B cell (primary cell): ENCODE data around the gene MEG3. TPM values are rescaled to one million over a fixed set of nuclear protein-coding genes. Genes with fewer than 3 reads are reported as not detected.

Experiments
- ATAC-seq: fragments of 200-7000 bp; cut with Tn5 transposase; one replicate; pipeline ENCODE4 v1.10.0; 2021; ENCODE audit warnings: low read depth, mild to moderate bottlenecking, moderate number of reproducible peaks, moderate library complexity
- CTCF ChIA-PET: fragments of 350-600 bp; sonication (Branson Sonifier 250); formaldehyde crosslinking; loops from one replicate; lab custom pipeline; 2021; ENCODE audit warnings: antibody characterized with exemption, inconsistent platforms; lab: Charles Lee
- POLR2A ChIA-PET: fragments of 350-600 bp; sonication (Branson Sonifier 250); formaldehyde crosslinking; loops from one replicate; lab custom pipeline; 2021; ENCODE audit warnings: antibody characterized with exemption; lab: Charles Lee
- DNase-seq: peaks from one replicate; pipeline ENCODE4 v3.0.0; 2013
- H2AFZ ChIP-seq: 2 replicates; pipeline ENCODE4 v1.6.1; 2012; ENCODE audit warnings: mild to moderate bottlenecking, low read depth, low read length; ENCODE audit not compliant: insufficient read depth, poor library complexity, severe bottlenecking
- H3K27ac ChIP-seq, 2 donors: 1 replicate in 1 of 2; 2 replicates in 1 of 2; pipeline ENCODE4 v1.5.1; 2012 to 2013; ENCODE audit warnings: low read length in 2 of 2, mild to moderate bottlenecking in 2 of 2, moderate library complexity in 1 of 2
- H3K27me3 ChIP-seq, 4 experiments: fragments of 200-600 bp in 1 of 4; sonication (generic) in 1 of 4; replicated peaks in 1 of 4; 1 replicate in 2 of 4; 2 replicates in 2 of 4; pipeline versions ENCODE4 v1.6.1 to v1.7.0; 2013 to 2016; ENCODE audit warnings: low read length in 3 of 4, mild to moderate bottlenecking in 2 of 4, mixed read lengths in 1 of 4, moderate library complexity in 1 of 4; ENCODE audit not compliant: insufficient read depth in 4 of 4, control insufficient read depth in 3 of 4; ENCODE audit errors: control extremely low read depth in 1 of 4
- H3K36me3 ChIP-seq, 2 experiments: replicated peaks in 1 of 2; 1 replicate in 1 of 2; 2 replicates in 1 of 2; pipeline versions ENCODE4 v1.6.1 to v1.7.1; 2013; ENCODE audit warnings: low read length in 1 of 2; ENCODE audit not compliant: insufficient read depth in 2 of 2, control insufficient read depth in 1 of 2; ENCODE audit errors: control extremely low read depth in 1 of 2, extremely low read depth in 1 of 2
- H3K4me1 ChIP-seq, 2 donors: fragments of 200-600 bp in 1 of 2; sonication (generic) in 1 of 2; 1 replicate in 1 of 2; 2 replicates in 1 of 2; pipeline versions ENCODE4 v1.5.1 to v1.6.1; 2013 to 2017; ENCODE audit warnings: low read length in 2 of 2; ENCODE audit not compliant: control insufficient read depth in 2 of 2, insufficient read depth in 2 of 2
- H3K4me2 ChIP-seq: replicated peaks from 2 replicates; pipeline ENCODE3; 2012; ENCODE audit warnings: mild to moderate bottlenecking, low read depth, low read length; ENCODE audit not compliant: poor library complexity, severe bottlenecking
- H3K4me3 ChIP-seq, 5 experiments: fragments of 200-600 bp in 1 of 5; sonication (generic) in 1 of 5; 1 replicate in 3 of 5; 2 replicates in 2 of 5; pipeline versions ENCODE4 v1.5.1 to v1.7.0; 2011 to 2016; ENCODE audit warnings: low read length in 4 of 5, mild to moderate bottlenecking in 4 of 5, low read depth in 2 of 5, control low read depth in 1 of 5, moderate library complexity in 1 of 5; ENCODE audit not compliant: insufficient read depth in 1 of 5; ENCODE audit errors: control extremely low read depth in 1 of 5, extremely low read depth in 1 of 5
- H3K79me2 ChIP-seq: fragments of 200-600 bp; sonication (generic); one replicate; pipeline ENCODE4 v1.6.0; 2016; ENCODE audit warnings: low read length; ENCODE audit not compliant: control insufficient read depth, insufficient read depth
- H3K9ac ChIP-seq: fragments of 200-600 bp; sonication (generic); 2 replicates; pipeline ENCODE4 v1.6.1; 2017; ENCODE audit warnings: mild to moderate bottlenecking, low read length, moderate library complexity
- H3K9me3 ChIP-seq, 3 donors: one replicate each; pipeline versions ENCODE4 v1.6.1 to v1.7.1; 2013; ENCODE audit warnings: low read length in 2 of 3; ENCODE audit not compliant: control insufficient read depth in 2 of 3, insufficient read depth in 1 of 3; ENCODE audit errors: control extremely low read depth in 1 of 3
- H4K20me1 ChIP-seq: 2 replicates; pipeline ENCODE4 v1.6.0; 2012; ENCODE audit warnings: mild to moderate bottlenecking, low read length; ENCODE audit not compliant: insufficient read depth, control insufficient read depth, poor library complexity, severe bottlenecking
- H3K27ac Mint-ChIP-seq: one replicate; pipeline ENCODE4 v1.8.0; 2021; ENCODE audit warnings: mixed read lengths
- H3K27me3 Mint-ChIP-seq: one replicate; pipeline ENCODE4 v1.8.0; 2021; ENCODE audit warnings: mixed read lengths
- H3K4me1 Mint-ChIP-seq: one replicate; pipeline ENCODE4 v1.8.0; 2021; ENCODE audit warnings: mixed read lengths
- H3K4me3 Mint-ChIP-seq: one replicate; pipeline ENCODE4 v1.8.0; 2021; ENCODE audit warnings: mixed read lengths
- H3K9me3 Mint-ChIP-seq: one replicate; pipeline ENCODE4 v1.8.0; 2022; ENCODE audit warnings: mixed read lengths; ENCODE audit not compliant: insufficient read depth
- CTCF ChIP-seq: fragments of 200-600 bp; IDR thresholded peaks from one replicate; pipeline ENCODE4 v1.8.0; 2022; ENCODE audit warnings: antibody characterized with exemption, mild to moderate bottlenecking
- EZH2 ChIP-seq: IDR thresholded peaks from 2 replicates; pipeline ENCODE4 v1.6.1; 2012; ENCODE audit warnings: borderline replicate concordance, low read depth, mild to moderate bottlenecking, moderate library complexity, low read length; ENCODE audit not compliant: insufficient read depth, poor library complexity, severe bottlenecking
- WGBS: methylation state at CpG from one replicate; pipeline ENCODE4 v1.1.5; 2013; ENCODE audit warnings: missing lambda C conversion rate; ENCODE audit not compliant: insufficient coverage; 5-methylcytosine and 5-hydroxymethylcytosine counted together
- intact Hi-C: fragments of 100-400 bp; cut with micrococcal nuclease; formaldehyde crosslinking; loops from one replicate; pipeline ENCODE4 v1.10.0; 2022
- polyA plus RNA-seq: library from polyadenylated mRNA; depleted of rRNA; stranded (reverse); fragments of >200 nt; gene quantifications from 2 replicates; pipeline ENCODE4 v1.2.3, GENCODE V29; 2012
- total RNA-seq, 2 donors: library from RNA; stranded (reverse); fragments of 120-200 nt in 1 of 2; gene quantifications; 1 replicate in 1 of 2; 2 replicates in 1 of 2; pipeline versions ENCODE4 v1.2.3 to v1.2.4, GENCODE V29; 2013 to 2022

Gene MEG3
- total and polyA plus RNA-seq, 2 donors (not counting 1 experiment from before 2014, with no cell fraction given) = 0.13 TPM; not detected in 1

- peaks cover 0 to 14% (median 0%) of the 10 kb centered on the region in 3 donors for H3K9me3 ChIP-seq
- no peaks in the 10 kb centered on the region for H3K36me3 ChIP-seq
- no peak overlapping the region for H2AFZ ChIP-seq
- Mint-ChIP-seq H3K27me3 (no peaks in the 10 kb centered on the region), H3K4me3 (no peak overlapping the region), H3K27ac (no peak overlapping the region), H3K9me3 (peaks cover 2% of the 10 kb centered on the region), H3K4me1 (no peaks in the 10 kb centered on the region)
- H4K20me1 ChIP-seq = no peaks in the 10 kb centered on the region
- no peak for ATAC-seq
- H3K4me2 ChIP-seq = no peak overlapping the region
- ChIA-PET POLR2A (no interaction called here), CTCF (no interaction called here)
- no peaks in the 10 kb centered on the region for H3K4me1 ChIP-seq
- intact Hi-C loops = no loop called here
- no peak overlapping the region for H3K4me3 ChIP-seq
- no peak overlapping the region for H3K9ac ChIP-seq
- H3K79me2 ChIP-seq = no peaks in the 10 kb centered on the region
- H3K27ac ChIP-seq = no peak overlapping the region
- TF ChIP-seq EZH2 (no peak), CTCF (no peak)
- H3K27me3 ChIP-seq = no peaks in the 10 kb centered on the region
- WGBS = 94% methylated on average over 12 of the region's 13 CpGs
- no peak for DNase-seq
Measured at GRCh38 chr14:100867631-100868315, 41.9 kb downstream of the MEG3 start.

DNA sequence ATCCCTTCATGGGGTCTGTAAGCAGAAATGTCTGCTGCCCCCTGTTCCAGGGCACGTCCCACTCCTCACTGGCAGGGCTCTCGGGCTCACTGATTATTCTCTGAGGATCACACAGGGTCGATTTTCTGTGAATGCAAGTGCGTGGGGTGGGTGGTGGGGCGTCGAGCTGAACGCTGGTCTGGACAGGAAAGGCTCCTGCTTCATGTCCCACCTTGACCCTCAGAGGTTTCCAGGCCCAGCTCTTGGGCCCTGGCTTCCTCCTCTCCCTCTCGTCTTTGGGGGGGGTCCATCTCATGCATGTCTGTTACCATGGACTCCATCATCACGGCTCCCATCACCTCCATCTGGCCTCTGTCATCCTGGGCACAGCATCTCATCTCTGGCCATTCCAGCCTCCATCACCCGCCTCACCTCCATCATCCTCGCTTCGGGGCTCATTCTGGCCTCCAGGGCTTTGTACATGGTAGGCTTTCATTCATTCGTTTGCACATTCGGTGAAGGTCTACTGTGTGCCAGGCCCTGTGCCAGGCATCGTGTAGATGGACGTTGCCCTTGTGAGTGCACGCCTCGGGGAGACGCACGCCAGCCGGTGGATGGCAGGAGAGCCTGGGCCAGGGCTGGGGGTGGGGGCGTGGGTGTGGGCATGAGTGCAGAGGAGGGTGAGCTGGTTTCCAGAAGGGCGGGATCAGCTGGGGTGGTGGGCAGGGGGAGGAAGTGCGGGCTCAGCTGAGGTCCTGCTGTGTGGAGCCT, 42.9 kb downstream of the MEG3 start:
- H3K4me1 Mint-ChIP-seq = no peaks in the 10 kb centered on the region
- Histone ChIP-seq H3K27me3 (no peaks in the 10 kb centered on the region), H3K27ac (no peak overlapping the region), H4K20me1 (no peaks in the 10 kb centered on the region), H3K4me1 (no peaks in the 10 kb centered on the region), H2AFZ (no peak overlapping the region), H3K4me3 (no peak overlapping the region), H3K4me2 (no peak overlapping the region), H3K9ac (no peak overlapping the region), H3K36me3 (no peaks in the 10 kb centered on the region), H3K9me3 (peaks cover 0 to 14% (median 0%) of the 10 kb centered on the region in 3 donors), H3K79me2 (no peaks in the 10 kb centered on the region)
- DNase-seq = no peak
- ChIA-PET CTCF (no interaction called here), POLR2A (no interaction called here)
- no peaks in the 10 kb centered on the region for H3K27me3 Mint-ChIP-seq
- intact Hi-C loops = no loop called here
- H3K4me3 Mint-ChIP-seq = no peak overlapping the region
- WGBS = 93% methylated on average over 18 of the region's 24 CpGs
- no peak for ATAC-seq
- TF ChIP-seq CTCF (no peak), EZH2 (no peak)
- H3K27ac Mint-ChIP-seq = no peak overlapping the region
- H3K9me3 Mint-ChIP-seq = peaks cover 3% of the 10 kb centered on the region
